Muscle of arm (tissue), 12 donors: ENCODE measurements around the gene ATG9B. TPM values are rescaled to one million over a fixed set of nuclear protein-coding genes. Genes with fewer than 3 reads are reported as not detected.

ENCODE experiments used
- DNase-seq: peaks from one replicate; pipeline ENCODE4 v3.0.0-alpha.2; 2013
- polyA plus RNA-seq, 12 donors: library from polyadenylated mRNA; unstranded; fragments of 120-200 nt; gene quantifications; one replicate each; pipeline ENCODE4 v1.2.1, GENCODE V29; 2013; ENCODE audit not compliant: insufficient read length in 12 of 12

The ATG9B gene
- polyA plus RNA-seq, 12 donors, result 0.51 to 2.3 (median 0.89) TPM; not detected in 2

- no peak for DNase-seq
Observed at GRCh38 chr7:150968056-150968733, 56.1 kb downstream of the ATG9B start.

DNA sequence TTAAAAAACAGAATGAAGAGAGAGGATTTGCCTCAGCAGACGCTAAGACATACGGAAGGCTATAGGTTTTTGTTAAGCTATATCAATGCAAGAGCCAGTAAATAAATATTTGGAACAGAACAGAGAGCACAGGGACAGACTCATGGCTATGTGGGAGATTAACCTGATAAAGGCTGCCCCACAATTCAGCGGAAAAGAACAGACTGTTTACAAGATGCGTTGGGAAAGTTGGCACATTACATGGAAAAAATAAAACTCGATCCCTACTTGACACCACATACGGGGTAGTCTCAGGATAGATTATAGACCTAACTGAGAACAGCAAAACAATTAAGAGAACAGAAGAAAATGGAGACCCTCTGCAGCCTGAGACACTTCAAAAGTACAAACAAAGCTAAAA lies 56.9 kb downstream of the ATG9B start:
- DNase-seq, result no peak

DNA sequence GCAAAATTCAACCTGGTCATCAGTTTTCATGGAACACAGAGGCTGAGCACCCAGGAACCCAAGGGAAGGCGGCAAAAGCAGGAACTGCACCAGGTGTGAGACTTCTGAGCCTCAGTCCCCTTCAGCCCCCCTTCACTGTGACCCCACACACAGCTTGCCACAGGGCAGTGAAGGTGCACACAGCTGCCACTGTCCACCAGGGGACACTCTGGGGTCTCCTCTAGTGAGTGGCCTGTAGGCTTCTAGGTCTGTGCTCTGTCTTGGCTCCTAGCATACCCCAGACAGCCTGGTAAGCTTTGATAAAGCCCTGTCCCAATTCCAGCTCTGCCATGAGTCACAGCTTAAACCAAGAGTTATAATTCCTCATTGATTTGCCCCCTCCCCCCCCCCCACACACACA lies 58.3 kb downstream of the ATG9B start:
- DNase-seq, result no peak

DNA sequence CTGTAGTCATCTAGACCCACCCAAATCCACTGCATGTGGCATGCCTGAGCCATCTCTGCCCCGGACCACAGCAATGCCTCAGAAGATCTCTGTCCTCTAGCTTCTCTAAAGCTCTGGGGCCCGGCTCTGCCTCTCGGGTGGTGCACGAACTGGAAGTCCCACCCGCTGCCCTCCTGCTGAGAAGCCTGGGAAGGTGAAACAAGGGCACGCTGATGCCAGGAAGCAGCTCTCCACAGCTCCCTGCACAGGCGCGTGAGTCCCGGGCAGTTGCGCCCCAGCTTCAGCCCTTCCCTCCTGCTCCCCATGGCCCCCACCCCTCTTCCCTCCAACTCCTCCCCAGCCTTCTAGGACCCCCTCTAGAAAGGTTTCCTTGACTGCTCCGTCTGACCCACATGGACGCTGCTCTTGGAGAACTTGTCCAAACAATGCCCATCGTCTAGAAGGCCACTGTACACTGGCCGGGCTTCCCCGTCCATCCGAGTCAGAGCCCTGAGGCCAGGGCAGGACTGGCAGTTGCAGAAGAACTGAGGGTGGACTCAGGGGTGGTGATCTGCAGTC lies 58.9 kb downstream of the ATG9B start:
- no peak for DNase-seq

Other genes starting within 250 kb of the ATG9B start
- 10 to 100 TPM in 10 of 12 donors, 1 to 10 TPM in 1, not detected in 1; 7.9 to 35.3 (median 16.0) TPM for gene TMEM176B, start 224.1 kb downstream of the ATG9B start, polyA plus RNA-seq
- gene TMEM176A, start 223.7 kb downstream of the ATG9B start, polyA plus RNA-seq, result 10 to 100 TPM in 9 of 12 donors, 1 to 10 TPM in 2, not detected in 1; 8.3 to 27.0 (median 12.8) TPM
- gene AOC1, start 172.0 kb downstream of the ATG9B start, polyA plus RNA-seq, result 10 to 100 TPM in 1 of 12 donors, under 1 TPM in 7, not detected in 4; 0.13 to 19.9 (median 0.39) TPM
- 10 to 100 TPM in 10 of 12 donors, 1 to 10 TPM in 1, not detected in 1; 9.1 to 28.0 (median 14.8) TPM for gene KCNH2, start 46.2 kb downstream of the ATG9B start, polyA plus RNA-seq
- gene NOS3, start 33.5 kb downstream of the ATG9B start, polyA plus RNA-seq, result 10 to 100 TPM in 1 of 12 donors, 1 to 10 TPM in 10, not detected in 1; 4.3 to 15.7 (median 6.2) TPM
- gene ABCB8, start 4.0 kb upstream of the ATG9B start, polyA plus RNA-seq, result 10 to 100 TPM in 11 of 12 donors, not detected in 1; 12.2 to 33.6 (median 18.1) TPM
- gene ASIC3, start 24.0 kb upstream of the ATG9B start, polyA plus RNA-seq, result 1 to 10 TPM in 10 of 12 donors, not detected in 2; 1.5 to 7.7 (median 4.1) TPM
- gene CDK5, start 33.4 kb upstream of the ATG9B start, polyA plus RNA-seq, result 10 to 100 TPM in 1 of 12 donors, 1 to 10 TPM in 9, not detected in 2; 7.7 to 12.7 (median 8.8) TPM
- gene SLC4A2, start 35.1 kb upstream of the ATG9B start, polyA plus RNA-seq, result 100 to 1,000 TPM in 1 of 12 donors, 10 to 100 TPM in 10, not detected in 1; 43.4 to 124 (median 52.7) TPM
- gene FASTK, start 56.3 kb upstream of the ATG9B start, polyA plus RNA-seq, result 100 to 1,000 TPM in 1 of 12 donors, 10 to 100 TPM in 10, not detected in 1; 52.7 to 146 (median 55.3) TPM
- 10 to 100 TPM in 11 of 12 donors, not detected in 1; 21.5 to 49.2 (median 26.8) TPM for gene TMUB1, start 59.0 kb upstream of the ATG9B start, polyA plus RNA-seq
- gene AGAP3, start 62.0 kb upstream of the ATG9B start, polyA plus RNA-seq, result 10 to 100 TPM in 11 of 12 donors, not detected in 1; 62.4 to 86.8 (median 70.9) TPM
- 1 to 10 TPM in 7 of 12 donors, under 1 TPM in 3, not detected in 2; 0.30 to 4.1 (median 1.5) TPM for gene GBX1, start 143.2 kb upstream of the ATG9B start, polyA plus RNA-seq
- gene ASB10, start 162.8 kb upstream of the ATG9B start, polyA plus RNA-seq, result 1 to 10 TPM in 10 of 12 donors, not detected in 2; 1.7 to 6.3 (median 3.3) TPM
- gene H2BK1, start 186.0 kb upstream of the ATG9B start, polyA plus RNA-seq, result not detected
- gene ABCF2, start 202.7 kb upstream of the ATG9B start, polyA plus RNA-seq, result 10 to 100 TPM in 10 of 12 donors, 1 to 10 TPM in 1, not detected in 1; 9.8 to 21.5 (median 17.3) TPM
- gene CHPF2, start 208.0 kb upstream of the ATG9B start, polyA plus RNA-seq, result 10 to 100 TPM in 11 of 12 donors, not detected in 1; 15.9 to 26.8 (median 21.6) TPM
- gene SMARCD3, start 224.2 kb upstream of the ATG9B start, polyA plus RNA-seq, result 100 to 1,000 TPM in 11 of 12 donors, not detected in 1; 105 to 195 (median 140) TPM